SK-N-SH (cell line): ENCODE measurements around the gene THADA. TPM values are rescaled to one million over a fixed set of nuclear protein-coding genes. Genes with fewer than 3 reads are reported as not detected.

ENCODE experiments used
- CTCF ChIA-PET: fragments of 300-600, 350-600 bp; formaldehyde crosslinking; extraction: SDS; loops from one replicate; lab custom pipeline; 2021; lab: Yijun Ruan, JAX
- POLR2A ChIA-PET: fragments of 350-600 bp; sonication (Branson Sonifier 250); formaldehyde crosslinking; extraction: SDS; loops from one replicate; lab custom pipeline; 2020; ENCODE audit warnings: antibody characterized with exemption, inconsistent platforms; lab: Yijun Ruan, JAX
- DNase-seq: peaks from one replicate; pipeline ENCODE4 v3.0.0; 2012
- H2AFZ ChIP-seq: fragments of 200-600 bp; sonication (generic); 2 replicates; pipeline ENCODE4 v1.8.1; 2016; ENCODE audit warnings: antibody characterized with exemption, mild to moderate bottlenecking, low read depth
- H3F3A ChIP-seq: fragments of 200-600 bp; sonication (generic); replicated peaks from 2 replicates; pipeline ENCODE3; 2016; ENCODE audit warnings: antibody characterized with exemption, mild to moderate bottlenecking; ENCODE audit not compliant: insufficient read depth
- H3K27ac ChIP-seq, 2 experiments: fragments of 200-500 bp in 1 of 2; fragments of 200-600 bp in 1 of 2; sonication (Bioruptor generic) in 1 of 2; sonication (generic), shearing (Covaris generic) in 1 of 2; 2 replicates each; pipeline versions ENCODE4 v1.5.1 to v1.6.1; 2014 to 2016; ENCODE audit warnings: low read depth in 2 of 2, inconsistent platforms in 1 of 2, low read length in 1 of 2, mild to moderate bottlenecking in 1 of 2, mixed read lengths in 1 of 2
- H3K27me3 ChIP-seq: fragments of 200-600 bp; sonication (generic), shearing (Covaris generic); 2 replicates; pipeline ENCODE4 v1.6.1; 2016; ENCODE audit warnings: mixed run types; ENCODE audit not compliant: insufficient read depth
- H3K36me3 ChIP-seq, 2 experiments: fragments of 200-500 bp in 1 of 2; fragments of 200-600 bp in 1 of 2; sonication (Bioruptor generic) in 1 of 2; sonication (generic) in 1 of 2; replicated peaks in 1 of 2; 2 replicates each; pipeline versions ENCODE3 to v1.5.1; 2014 to 2016; ENCODE audit warnings: low read length in 1 of 2, mild to moderate bottlenecking in 1 of 2; ENCODE audit not compliant: insufficient read depth in 2 of 2, control insufficient read depth in 1 of 2
- H3K4me1 ChIP-seq, 2 experiments: fragments of 200-500 bp in 1 of 2; fragments of 200-600 bp in 1 of 2; sonication (Bioruptor generic) in 1 of 2; sonication (generic), shearing (Covaris generic) in 1 of 2; 2 replicates each; pipeline versions ENCODE4 v1.5.1 to v1.6.1; 2014 to 2016; ENCODE audit warnings: low read depth in 1 of 2, low read length in 1 of 2, mixed run types in 1 of 2; ENCODE audit not compliant: insufficient read depth in 2 of 2, control insufficient read depth in 1 of 2
- H3K4me2 ChIP-seq: fragments of 200-600 bp; sonication (generic), shearing (Covaris generic); 2 replicates; pipeline ENCODE4 v1.6.1; 2017; ENCODE audit warnings: mixed run types
- H3K4me3 ChIP-seq, 2 experiments: fragments of 200-500 bp in 1 of 2; fragments of 200-600 bp in 1 of 2; sonication (Bioruptor generic) in 1 of 2; sonication (generic), shearing (Covaris generic) in 1 of 2; 2 replicates each; pipeline versions ENCODE4 v1.5.1 to v1.8.1; 2014 to 2016; ENCODE audit warnings: low read depth in 2 of 2, inconsistent platforms in 1 of 2, low read length in 1 of 2, mild to moderate bottlenecking in 1 of 2, mixed read lengths in 1 of 2, moderate library complexity in 1 of 2
- H3K79me2 ChIP-seq: fragments of 200-600 bp; sonication (generic); 2 replicates; pipeline ENCODE4 v1.8.1; 2017; ENCODE audit warnings: mild to moderate bottlenecking; ENCODE audit not compliant: insufficient read depth
- H3K9ac ChIP-seq: fragments of 200-600 bp; sonication (generic); 2 replicates; pipeline ENCODE4 v1.6.1; 2017; ENCODE audit warnings: mixed run types
- H3K9me2 ChIP-seq: fragments of 200-600 bp; sonication (generic); 2 replicates; pipeline ENCODE4 v1.6.1; 2017; ENCODE audit warnings: mixed run types
- H3K9me3 ChIP-seq: fragments of 200-600 bp; sonication (generic); 2 replicates; pipeline ENCODE4 v1.6.1; 2017; ENCODE audit warnings: mixed run types, mild to moderate bottlenecking, moderate library complexity
- H4K20me1 ChIP-seq: fragments of 200-600 bp; sonication (generic); 2 replicates; pipeline ENCODE4 v1.6.1; 2017; ENCODE audit warnings: mild to moderate bottlenecking, mixed run types; ENCODE audit not compliant: insufficient read depth
- CHD2 ChIP-seq: fragments of 150-350 bp; IDR thresholded peaks from 2 replicates; pipeline ENCODE4 v1.6.1; 2018; ENCODE audit warnings: low read length; ENCODE audit not compliant: partially characterized antibody
- ELF1 ChIP-seq: IDR thresholded peaks from 2 replicates; pipeline ENCODE4 v1.4.0; 2012
- FOXJ3 ChIP-seq: sonication (generic); formaldehyde crosslinking; IDR thresholded peaks from 2 replicates; pipeline ENCODE4 v1.5.1; 2020; ENCODE audit warnings: mild to moderate bottlenecking, missing genetic modification reagents
- FOXM1 ChIP-seq: IDR thresholded peaks from 2 replicates; pipeline ENCODE4 v1.4.0; 2012; ENCODE audit warnings: low read depth, mild to moderate bottlenecking
- GABPA ChIP-seq: IDR thresholded peaks from 2 replicates; pipeline ENCODE4 v1.4.0; 2012; ENCODE audit warnings: low read depth, mild to moderate bottlenecking
- GATA2 ChIP-seq: sonication (generic); formaldehyde crosslinking; IDR thresholded peaks from 2 replicates; pipeline ENCODE4 v1.5.0; 2020; ENCODE audit warnings: mild to moderate bottlenecking, missing genetic modification reagents
- JUND ChIP-seq: IDR thresholded peaks from 2 replicates; pipeline ENCODE4 v1.4.0; 2012
- NRF1 ChIP-seq: IDR thresholded peaks from 2 replicates; pipeline ENCODE4 v1.6.1; 2012; ENCODE audit warnings: low read depth, mild to moderate bottlenecking, low read length
- POLR2AphosphoS5 ChIP-seq: IDR thresholded peaks from 2 replicates; pipeline ENCODE4 v1.6.1; 2012; ENCODE audit warnings: low read depth, low read length
- RAD21 ChIP-seq: IDR thresholded peaks from 2 replicates; pipeline ENCODE4 v1.6.1; 2012; ENCODE audit warnings: mild to moderate bottlenecking, low read length
- SMC3 ChIP-seq: IDR thresholded peaks from 2 replicates; pipeline ENCODE4 v1.6.1; 2012; ENCODE audit warnings: low read depth, low read length, improper control_type of control experiment
- TCF12 ChIP-seq: IDR thresholded peaks from 2 replicates; pipeline ENCODE4 v1.4.0; 2012
- TEAD4 ChIP-seq: IDR thresholded peaks from 2 replicates; pipeline ENCODE4 v1.4.0; 2012; ENCODE audit warnings: mild to moderate bottlenecking, borderline replicate concordance; ENCODE audit not compliant: insufficient read depth
- WGBS: methylation state at CpG from one replicate; pipeline ENCODE4 v1.1.6; 2017; ENCODE audit warnings: low lambda C conversion rate; 5-methylcytosine and 5-hydroxymethylcytosine counted together
- polyA plus RNA-seq, 3 experiments: library from polyadenylated mRNA; depleted of rRNA; stranded (reverse); fragments of >200 nt; gene quantifications; 2 replicates each; pipeline ENCODE4 v1.2.3, GENCODE V29; 2012
- TF ChIP-seq, protein P1 (sequence below): IDR thresholded peaks from 2 replicates; pipeline ENCODE4 v1.4.0; 2012; ENCODE audit warnings: low read depth, borderline replicate concordance
- TF ChIP-seq, protein P2 (sequence below): IDR thresholded peaks from 2 replicates; pipeline ENCODE4 v1.4.0; 2012; ENCODE audit warnings: low read depth, borderline replicate concordance
- TF ChIP-seq, protein P3 (sequence below): IDR thresholded peaks from 2 replicates; pipeline ENCODE4; 2012
- TF ChIP-seq, protein P4 (sequence below): fragments of 200-600 bp; sonication (generic); IDR thresholded peaks from 2 replicates; pipeline ENCODE4 v1.6.1; 2017; ENCODE audit warnings: antibody characterized with exemption, mild to moderate bottlenecking, moderate library complexity
- TF ChIP-seq, protein P5 (sequence below): fragments of 150-350 bp; IDR thresholded peaks from 2 replicates; pipeline ENCODE4 v1.6.1; 2017; ENCODE audit warnings: antibody characterized with exemption, low read length, low read depth, borderline replicate concordance

Gene THADA
- polyA plus RNA-seq, 1 of the 3 experiments (the other 2 are of a cell fraction): 25.6 TPM

DNA sequence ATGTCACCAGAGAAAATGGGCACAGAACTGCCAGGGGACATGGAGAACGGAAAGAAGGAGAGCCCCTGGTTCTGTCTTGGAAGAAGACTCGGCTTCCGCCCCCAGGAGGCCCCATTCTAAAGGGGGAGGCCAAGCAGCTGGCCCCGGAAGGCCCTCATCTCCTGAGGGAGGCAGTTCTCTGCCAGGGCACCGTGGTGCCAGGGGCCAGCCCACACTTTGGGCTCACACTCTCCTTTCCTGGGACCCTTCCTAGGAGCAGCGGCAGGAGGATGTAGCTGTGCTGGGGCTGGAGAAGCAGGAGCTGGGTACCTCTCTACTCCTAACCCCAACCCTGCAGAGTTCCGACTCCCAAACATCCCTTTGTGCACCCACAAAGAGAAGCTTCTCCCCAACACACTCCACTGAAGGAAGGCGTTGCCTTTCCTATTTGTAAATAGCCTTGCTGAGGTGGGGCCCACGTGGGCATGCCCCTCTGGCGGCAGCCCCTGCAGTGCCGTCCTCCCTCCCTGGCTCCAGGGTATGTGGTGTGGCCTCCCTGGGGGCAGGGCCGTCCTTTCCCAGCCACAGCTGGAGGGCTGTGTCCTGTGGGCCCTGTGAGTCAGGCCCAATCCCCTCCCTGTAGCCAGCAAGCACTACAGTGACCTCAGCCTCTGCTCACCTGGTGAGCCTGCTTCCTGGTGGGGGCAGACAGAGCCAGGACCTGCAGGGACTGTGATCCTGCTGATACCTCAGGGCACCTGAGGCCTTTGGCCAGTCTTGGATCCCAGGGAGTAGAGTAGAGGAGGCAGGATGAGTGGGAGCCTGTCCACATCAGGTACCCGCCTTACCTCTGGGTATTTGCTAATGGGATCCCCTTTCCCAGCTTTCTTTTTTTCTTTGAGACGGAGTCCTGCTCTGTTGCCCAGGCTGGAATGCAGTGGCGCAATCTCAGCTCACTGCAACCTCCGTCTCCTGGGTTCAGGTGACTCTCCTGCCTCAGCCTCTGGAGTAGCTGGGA is 396.0 kb downstream of the THADA start:
- Histone ChIP-seq H3K27ac (no peak overlapping the region), H3K4me1 (peaks cover 0 to 3% of the 10 kb centered on the region in 2 experiments; a peak in 1 of 4 replicates), H3K9me3 (no peaks in the 10 kb centered on the region), H2AFZ (no peak overlapping the region), H3K36me3 (no peaks in the 10 kb centered on the region), H3K9me2 (no peaks in the 10 kb centered on the region), H3K4me2 (no peak overlapping the region), H3F3A (no peaks in the 10 kb centered on the region), H3K4me3 (no peak overlapping the region), H4K20me1 (no peaks in the 10 kb centered on the region), H3K79me2 (no peaks in the 10 kb centered on the region), H3K9ac (no peak overlapping the region), H3K27me3 (no peaks in the 10 kb centered on the region)
- TF ChIP-seq, protein P1, sequence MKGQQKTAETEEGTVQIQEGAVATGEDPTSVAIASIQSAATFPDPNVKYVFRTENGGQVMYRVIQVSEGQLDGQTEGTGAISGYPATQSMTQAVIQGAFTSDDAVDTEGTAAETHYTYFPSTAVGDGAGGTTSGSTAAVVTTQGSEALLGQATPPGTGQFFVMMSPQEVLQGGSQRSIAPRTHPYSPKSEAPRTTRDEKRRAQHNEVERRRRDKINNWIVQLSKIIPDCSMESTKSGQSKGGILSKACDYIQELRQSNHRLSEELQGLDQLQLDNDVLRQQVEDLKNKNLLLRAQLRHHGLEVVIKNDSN: no peak
- no peak for TF ChIP-seq GATA2 (CRISPR knock-in tag)
- TF ChIP-seq ELF1: no peak
- TF ChIP-seq SMC3: no peak
- TF ChIP-seq CHD2: no peak
- no peak for TF ChIP-seq NRF1
- no peak for TF ChIP-seq TCF12
- TF ChIP-seq RAD21: no peak
- TF ChIP-seq FOXJ3: no peak
- no peak for TF ChIP-seq TEAD4
- TF ChIP-seq, protein P2, sequence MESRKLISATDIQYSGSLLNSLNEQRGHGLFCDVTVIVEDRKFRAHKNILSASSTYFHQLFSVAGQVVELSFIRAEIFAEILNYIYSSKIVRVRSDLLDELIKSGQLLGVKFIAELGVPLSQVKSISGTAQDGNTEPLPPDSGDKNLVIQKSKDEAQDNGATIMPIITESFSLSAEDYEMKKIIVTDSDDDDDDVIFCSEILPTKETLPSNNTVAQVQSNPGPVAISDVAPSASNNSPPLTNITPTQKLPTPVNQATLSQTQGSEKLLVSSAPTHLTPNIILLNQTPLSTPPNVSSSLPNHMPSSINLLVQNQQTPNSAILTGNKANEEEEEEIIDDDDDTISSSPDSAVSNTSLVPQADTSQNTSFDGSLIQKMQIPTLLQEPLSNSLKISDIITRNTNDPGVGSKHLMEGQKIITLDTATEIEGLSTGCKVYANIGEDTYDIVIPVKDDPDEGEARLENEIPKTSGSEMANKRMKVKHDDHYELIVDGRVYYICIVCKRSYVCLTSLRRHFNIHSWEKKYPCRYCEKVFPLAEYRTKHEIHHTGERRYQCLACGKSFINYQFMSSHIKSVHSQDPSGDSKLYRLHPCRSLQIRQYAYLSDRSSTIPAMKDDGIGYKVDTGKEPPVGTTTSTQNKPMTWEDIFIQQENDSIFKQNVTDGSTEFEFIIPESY: no peak
- TF ChIP-seq FOXM1: no peak
- TF ChIP-seq JUND: no peak
- TF ChIP-seq, protein P3, sequence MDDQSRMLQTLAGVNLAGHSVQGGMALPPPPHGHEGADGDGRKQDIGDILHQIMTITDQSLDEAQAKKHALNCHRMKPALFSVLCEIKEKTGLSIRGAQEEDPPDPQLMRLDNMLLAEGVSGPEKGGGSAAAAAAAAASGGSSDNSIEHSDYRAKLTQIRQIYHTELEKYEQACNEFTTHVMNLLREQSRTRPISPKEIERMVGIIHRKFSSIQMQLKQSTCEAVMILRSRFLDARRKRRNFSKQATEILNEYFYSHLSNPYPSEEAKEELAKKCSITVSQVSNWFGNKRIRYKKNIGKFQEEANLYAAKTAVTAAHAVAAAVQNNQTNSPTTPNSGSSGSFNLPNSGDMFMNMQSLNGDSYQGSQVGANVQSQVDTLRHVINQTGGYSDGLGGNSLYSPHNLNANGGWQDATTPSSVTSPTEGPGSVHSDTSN: no peak
- TF ChIP-seq, protein P4, sequence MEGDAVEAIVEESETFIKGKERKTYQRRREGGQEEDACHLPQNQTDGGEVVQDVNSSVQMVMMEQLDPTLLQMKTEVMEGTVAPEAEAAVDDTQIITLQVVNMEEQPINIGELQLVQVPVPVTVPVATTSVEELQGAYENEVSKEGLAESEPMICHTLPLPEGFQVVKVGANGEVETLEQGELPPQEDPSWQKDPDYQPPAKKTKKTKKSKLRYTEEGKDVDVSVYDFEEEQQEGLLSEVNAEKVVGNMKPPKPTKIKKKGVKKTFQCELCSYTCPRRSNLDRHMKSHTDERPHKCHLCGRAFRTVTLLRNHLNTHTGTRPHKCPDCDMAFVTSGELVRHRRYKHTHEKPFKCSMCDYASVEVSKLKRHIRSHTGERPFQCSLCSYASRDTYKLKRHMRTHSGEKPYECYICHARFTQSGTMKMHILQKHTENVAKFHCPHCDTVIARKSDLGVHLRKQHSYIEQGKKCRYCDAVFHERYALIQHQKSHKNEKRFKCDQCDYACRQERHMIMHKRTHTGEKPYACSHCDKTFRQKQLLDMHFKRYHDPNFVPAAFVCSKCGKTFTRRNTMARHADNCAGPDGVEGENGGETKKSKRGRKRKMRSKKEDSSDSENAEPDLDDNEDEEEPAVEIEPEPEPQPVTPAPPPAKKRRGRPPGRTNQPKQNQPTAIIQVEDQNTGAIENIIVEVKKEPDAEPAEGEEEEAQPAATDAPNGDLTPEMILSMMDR: no peak
- no peak for TF ChIP-seq POLR2AphosphoS5
- TF ChIP-seq, protein P5, sequence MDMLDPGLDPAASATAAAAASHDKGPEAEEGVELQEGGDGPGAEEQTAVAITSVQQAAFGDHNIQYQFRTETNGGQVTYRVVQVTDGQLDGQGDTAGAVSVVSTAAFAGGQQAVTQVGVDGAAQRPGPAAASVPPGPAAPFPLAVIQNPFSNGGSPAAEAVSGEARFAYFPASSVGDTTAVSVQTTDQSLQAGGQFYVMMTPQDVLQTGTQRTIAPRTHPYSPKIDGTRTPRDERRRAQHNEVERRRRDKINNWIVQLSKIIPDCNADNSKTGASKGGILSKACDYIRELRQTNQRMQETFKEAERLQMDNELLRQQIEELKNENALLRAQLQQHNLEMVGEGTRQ: no peak
- TF ChIP-seq GABPA: no peak
- ChIA-PET CTCF (interaction anchor here (1.3 kb wide), 1 partner anchor 285 kb away, joined by 4 read pairs; no protein-coding TSS in a partner anchor), POLR2A (no interaction called here)
- no peak for DNase-seq
- WGBS: 87% methylated on average over 10 of the region's 16 CpGs
